Measurements from ENCODE around the gene JAZF1.

- TF ChIP-seq YY1 (IDR thresholded peaks at IDR 0.05; ENCODE audit: borderline replicate concordance in 1 of 3, control insufficient read depth in 1 of 3, extremely low read depth in 1 of 3, insufficient read depth in 3 of 3, insufficient read length in 1 of 3, insufficient replicate concordance in 2 of 3, low read depth in 1 of 3, low read length in 2 of 3) (no peak), ZNF766 (CRISPR knock-in tag; conservative IDR thresholded peaks at IDR 0.05) (no peak), CHD1 (IDR thresholded peaks at IDR 0.05; ENCODE audit: low read length) (no peak), ATF2 (CRISPR knock-in tag; IDR thresholded peaks at IDR 0.05) (no peak), FOS (IDR thresholded peaks at IDR 0.05; ENCODE audit: extremely low read depth, insufficient read length) (no peak), EHMT2 (IDR thresholded peaks at IDR 0.05) (no peak), CREB3 (tag; conservative IDR thresholded peaks at IDR 0.05; ENCODE audit: low read depth) (no peak), MEF2A (IDR thresholded peaks at IDR 0.05; ENCODE audit: control insufficient read depth, low read depth, low read length) (no peak), ZNF512 (tag; IDR thresholded peaks at IDR 0.05) (no peak), ZNF239 (CRISPR knock-in tag; IDR thresholded peaks at IDR 0.05) (no peak), ELF4 (CRISPR knock-in tag; IDR thresholded peaks at IDR 0.05) (no peak)
- TF ChIP-seq, protein P1, sequence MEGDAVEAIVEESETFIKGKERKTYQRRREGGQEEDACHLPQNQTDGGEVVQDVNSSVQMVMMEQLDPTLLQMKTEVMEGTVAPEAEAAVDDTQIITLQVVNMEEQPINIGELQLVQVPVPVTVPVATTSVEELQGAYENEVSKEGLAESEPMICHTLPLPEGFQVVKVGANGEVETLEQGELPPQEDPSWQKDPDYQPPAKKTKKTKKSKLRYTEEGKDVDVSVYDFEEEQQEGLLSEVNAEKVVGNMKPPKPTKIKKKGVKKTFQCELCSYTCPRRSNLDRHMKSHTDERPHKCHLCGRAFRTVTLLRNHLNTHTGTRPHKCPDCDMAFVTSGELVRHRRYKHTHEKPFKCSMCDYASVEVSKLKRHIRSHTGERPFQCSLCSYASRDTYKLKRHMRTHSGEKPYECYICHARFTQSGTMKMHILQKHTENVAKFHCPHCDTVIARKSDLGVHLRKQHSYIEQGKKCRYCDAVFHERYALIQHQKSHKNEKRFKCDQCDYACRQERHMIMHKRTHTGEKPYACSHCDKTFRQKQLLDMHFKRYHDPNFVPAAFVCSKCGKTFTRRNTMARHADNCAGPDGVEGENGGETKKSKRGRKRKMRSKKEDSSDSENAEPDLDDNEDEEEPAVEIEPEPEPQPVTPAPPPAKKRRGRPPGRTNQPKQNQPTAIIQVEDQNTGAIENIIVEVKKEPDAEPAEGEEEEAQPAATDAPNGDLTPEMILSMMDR (IDR thresholded peaks at IDR 0.05 in 2 of 3, conservative IDR thresholded peaks at IDR 0.05 in 1 of 3; ENCODE audit: insufficient read depth in 2 of 3, low read depth in 1 of 3, low read length in 3 of 3) = no peak
Observed at GRCh38 chr7:27908534-27909165, 271.9 kb downstream of the JAZF1 start.

All from K562 (cell line).